HUDEP-2 (cell line): ENCODE results near the gene PADI3.
"Not testable (repeated sequence)": the region's sequence is repeated elsewhere in the genome, so short reads cannot be mapped to it uniquely, and the experiment has no call there.

Experiments
- DNase-seq, 76 experiments: peaks; one replicate each; lab custom pipeline; 2025; ENCODE audit not compliant: unreplicated experiment in 76 of 76; lab: John Stamatoyannopoulos, UW

PADI3 gene

GRCh38 chr1:17321857-17322390 lies 73.0 kb downstream of the PADI3 start:
- not testable (repeated sequence) for DNase-seq

GRCh38 chr1:17328855-17329254 lies 80.0 kb downstream of the PADI3 start:
- no peak for DNase-seq

- no peak for DNase-seq
Measured at GRCh38 chr1:17329610-17330009, 80.7 kb downstream of the PADI3 start.

GRCh38 chr1:17330856-17331255 lies 82.0 kb downstream of the PADI3 start:
- no peak for DNase-seq

GRCh38 chr1:17333081-17333480 lies 84.2 kb downstream of the PADI3 start:
- DNase-seq = no peak
